CD14-positive monocyte (primary cell): Measurements from ENCODE around the gene PHB1. TPM values are rescaled to one million over a fixed set of nuclear protein-coding genes. Genes with fewer than 3 reads are reported as not detected.
"Not testable (repeated sequence)": the region's sequence is repeated elsewhere in the genome, so short reads cannot be mapped to it uniquely, and the experiment has no call there.

Source experiments
- DNase-seq, 3 donors: peaks; one replicate each; pipeline ENCODE4 v3.0.0-alpha.2; 2011 to 2022
- H2AFZ ChIP-seq: 2 replicates; pipeline ENCODE4 v1.6.0; 2012; ENCODE audit warnings: mild to moderate bottlenecking, low read depth, low read length, inconsistent platforms; ENCODE audit not compliant: insufficient read depth, poor library complexity, severe bottlenecking
- H3K27ac ChIP-seq, 2 donors: 1 replicate in 1 of 2; 2 replicates in 1 of 2; pipeline ENCODE4 v1.5.1; 2012 to 2013; ENCODE audit warnings: low read length in 2 of 2, control low read depth in 1 of 2, inconsistent platforms in 1 of 2, low read depth in 1 of 2, mild to moderate bottlenecking in 1 of 2
- H3K27me3 ChIP-seq, 2 donors: one replicate each; pipeline versions ENCODE4 v1.6.0 to v1.6.1; 2011 to 2013; ENCODE audit warnings: low read length in 2 of 2; ENCODE audit not compliant: control insufficient read depth in 2 of 2, insufficient read depth in 2 of 2
- H3K36me3 ChIP-seq, 2 donors: replicated peaks in 1 of 2; 1 replicate in 1 of 2; 2 replicates in 1 of 2; pipeline versions ENCODE4 v1.5.1 to v1.6.1; 2012 to 2013; ENCODE audit warnings: low read length in 2 of 2, control low read depth in 1 of 2, inconsistent platforms in 1 of 2, mild to moderate bottlenecking in 1 of 2; ENCODE audit not compliant: insufficient read depth in 2 of 2, control insufficient read depth in 1 of 2
- H3K4me1 ChIP-seq, 2 donors: 1 replicate in 1 of 2; 2 replicates in 1 of 2; pipeline versions ENCODE4 v1.5.1 to v1.6.1; 2012 to 2013; ENCODE audit warnings: low read length in 2 of 2, control low read depth in 1 of 2, inconsistent platforms in 1 of 2, mild to moderate bottlenecking in 1 of 2, moderate library complexity in 1 of 2; ENCODE audit not compliant: insufficient read depth in 2 of 2, control insufficient read depth in 1 of 2
- H3K4me2 ChIP-seq: replicated peaks from 2 replicates; pipeline ENCODE3; 2012; ENCODE audit warnings: low read length, moderate library complexity, mild to moderate bottlenecking; ENCODE audit not compliant: poor library complexity, severe bottlenecking; ENCODE audit errors: extremely low read depth
- H3K4me3 ChIP-seq, 3 experiments: fragments of 200-600 bp in 1 of 3; sonication (generic) in 1 of 3; replicated peaks in 1 of 3; 1 replicate in 2 of 3; 2 replicates in 1 of 3; pipeline ENCODE4 v1.5.1; 2011 to 2013; ENCODE audit warnings: low read length in 3 of 3, mild to moderate bottlenecking in 3 of 3, control low read depth in 2 of 3, low read depth in 2 of 3, inconsistent platforms in 1 of 3, moderate library complexity in 1 of 3
- H3K79me2 ChIP-seq: 2 replicates; pipeline ENCODE4 v1.6.0; 2012; ENCODE audit warnings: mild to moderate bottlenecking, control low read depth, inconsistent platforms, low read length, moderate library complexity; ENCODE audit not compliant: insufficient read depth
- H3K9ac ChIP-seq: 2 replicates; pipeline ENCODE4 v1.6.0; 2017; ENCODE audit warnings: low read length, mild to moderate bottlenecking; ENCODE audit not compliant: insufficient read depth, poor library complexity, severe bottlenecking
- H3K9me3 ChIP-seq, 2 donors: replicated peaks in 1 of 2; 1 replicate in 1 of 2; 2 replicates in 1 of 2; pipeline versions ENCODE4 v1.5.1 to v1.6.1; 2012 to 2013; ENCODE audit warnings: low read length in 2 of 2, control low read depth in 1 of 2; ENCODE audit not compliant: control insufficient read depth in 1 of 2, insufficient read depth in 1 of 2
- H4K20me1 ChIP-seq: 2 replicates; pipeline ENCODE4 v1.6.0; 2012; ENCODE audit warnings: mild to moderate bottlenecking, low read length, control low read depth, moderate library complexity; ENCODE audit not compliant: insufficient read depth
- H3K27ac Mint-ChIP-seq, 7 donors: one replicate each; pipeline ENCODE4 v1.8.0; 2020; ENCODE audit warnings: mild to moderate bottlenecking in 7 of 7, mixed read lengths in 7 of 7, moderate library complexity in 6 of 7, inconsistent platforms in 2 of 7
- H3K27me3 Mint-ChIP-seq, 3 donors: one replicate each; pipeline ENCODE4 v1.8.0; 2021 to 2022; ENCODE audit warnings: low read depth in 3 of 3, mild to moderate bottlenecking in 3 of 3, mixed read lengths in 3 of 3, moderate library complexity in 3 of 3, inconsistent platforms in 1 of 3
- H3K36me3 Mint-ChIP-seq, 2 donors: one replicate each; pipeline ENCODE4 v1.8.0; 2020; ENCODE audit warnings: mixed read lengths in 2 of 2, inconsistent platforms in 1 of 2, mild to moderate bottlenecking in 1 of 2
- H3K4me1 Mint-ChIP-seq: one replicate; pipeline ENCODE4 v1.8.0; 2020; ENCODE audit warnings: mild to moderate bottlenecking, mixed read lengths
- H3K4me3 Mint-ChIP-seq, 2 donors: one replicate each; pipeline ENCODE4 v1.8.0; 2020; ENCODE audit warnings: mild to moderate bottlenecking in 2 of 2, mixed read lengths in 2 of 2, moderate library complexity in 1 of 2
- H3K9me3 Mint-ChIP-seq, 7 donors: one replicate each; pipeline ENCODE4 v1.8.0; 2020 to 2022; ENCODE audit warnings: mixed read lengths in 7 of 7, mild to moderate bottlenecking in 6 of 7, moderate library complexity in 6 of 7, inconsistent platforms in 2 of 7
- CTCF ChIP-seq: fragments of 200-600 bp; IDR thresholded peaks from one replicate; pipeline ENCODE4 v1.8.0; 2022; ENCODE audit warnings: antibody characterized with exemption, mild to moderate bottlenecking
- WGBS: methylation state at CpG from one replicate; pipeline ENCODE4 v1.1.5; 2013; ENCODE audit warnings: missing lambda C conversion rate; ENCODE audit not compliant: insufficient coverage; 5-methylcytosine and 5-hydroxymethylcytosine counted together
- intact Hi-C, 2 donors: fragments of 100-400 bp; cut with micrococcal nuclease; formaldehyde crosslinking; loops; one replicate each; pipeline versions ENCODE4 v1.15.0 to v1.15.1; 2023
- polyA plus RNA-seq, 3 donors: library from polyadenylated mRNA; depleted of rRNA in 1 of 3; unstranded in 2 of 3; stranded (reverse) in 1 of 3; fragments of 300-500 nt in 2 of 3; fragments of >200 nt in 1 of 3; fragmentation: Illumina TruSeq in 2 of 3; gene quantifications; 1 replicate in 2 of 3; 2 replicates in 1 of 3; pipeline ENCODE4 v1.2.3, GENCODE V29; 2012 to 2021

PHB1 gene
- polyA plus RNA-seq, 3 donors = 57.1 to 89.2 (median 83.9) TPM

GRCh38 chr17:49365667-49366066, 49.0 kb downstream of the PHB1 start:
- Histone ChIP-seq H3K9me3 (no peaks in the 10 kb centered on the region), H3K79me2 (peaks cover 10% of the 10 kb centered on the region), H4K20me1 (peaks cover 5% of the 10 kb centered on the region), H3K9ac (no peak overlapping the region), H3K4me2 (no peak overlapping the region), H3K36me3 (no peaks in the 10 kb centered on the region), H3K4me1 (peaks cover 25 to 33% of the 10 kb centered on the region in 2 donors), H2AFZ (no peak overlapping the region), H3K27me3 (no peaks in the 10 kb centered on the region), H3K27ac (no peak overlapping the region), H3K4me3 (no peak overlapping the region)
- Mint-ChIP-seq H3K27me3 (peaks cover 0 to 2% (median 0%) of the 10 kb centered on the region in 3 donors), H3K36me3 (peaks cover 2 to 5% of the 10 kb centered on the region in 2 donors), H3K4me3 (no peak overlapping the region), H3K4me1 (peaks cover 28% of the 10 kb centered on the region), H3K9me3 (peaks cover 0 to 3% (median 0%) of the 10 kb centered on the region in 7 donors), H3K27ac (peak overlapping the region in 2 of 7 donors; percentile 37 to 54)
- WGBS = no CpG with 5 or more reads among the region's 2 CpGs
- intact Hi-C loops = no loop called here
- DNase-seq = no peak
- no peak for TF ChIP-seq CTCF

GRCh38 chr17:49365126-49365525, 49.6 kb downstream of the PHB1 start:
- H3K27me3 ChIP-seq, DNase-seq, H3K27ac ChIP-seq, H3K4me3 ChIP-seq, intact Hi-C loops, H2AFZ ChIP-seq, H3K9me3 Mint-ChIP-seq, H3K27me3 Mint-ChIP-seq, H3K4me3 Mint-ChIP-seq, H3K9me3 ChIP-seq, H3K36me3 ChIP-seq, H3K27ac Mint-ChIP-seq, H3K4me2 ChIP-seq, H3K9ac ChIP-seq, H3K36me3 Mint-ChIP-seq: not testable (repeated sequence)
- peaks cover 28% of the 10 kb centered on the region for H3K4me1 Mint-ChIP-seq
- Histone ChIP-seq H4K20me1 (peaks cover 11% of the 10 kb centered on the region), H3K79me2 (peaks cover 15% of the 10 kb centered on the region), H3K4me1 (peaks cover 25 to 33% of the 10 kb centered on the region in 2 donors)
- WGBS = 95% methylated on average over 6 of the region's 10 CpGs
